ENCODE results near the gene PLEKHA4.

DNA sequence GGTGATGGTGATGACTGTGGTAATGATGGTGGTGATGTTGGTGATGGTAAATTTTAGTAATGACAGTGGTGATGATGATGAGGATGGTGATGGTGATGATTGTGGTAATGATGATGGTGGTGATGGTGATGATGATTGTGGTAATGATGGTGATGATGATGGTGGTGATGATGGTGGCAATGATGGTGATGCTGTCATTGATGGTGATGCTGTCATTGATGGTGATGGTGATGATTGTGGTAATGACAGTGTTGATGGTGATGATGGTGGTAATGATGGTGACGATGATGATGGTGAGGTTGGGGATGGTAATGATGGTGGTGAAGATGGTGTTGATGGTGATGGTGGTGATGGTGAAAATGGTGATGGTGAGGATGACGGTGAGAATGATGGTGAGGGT, 45.9 kb downstream of the PLEKHA4 start:
- TF ChIP-seq CTCF (conservative IDR thresholded peaks at IDR 0.05; ENCODE audit: low read depth, low read length) (no peak), EZH2 (IDR thresholded peaks at IDR 0.05; ENCODE audit: borderline replicate concordance, low read depth, low read length, poor library complexity, severe bottlenecking) (no peak)
